Measurements from ENCODE around the gene MRPL2.

MRPL2 gene

DNA sequence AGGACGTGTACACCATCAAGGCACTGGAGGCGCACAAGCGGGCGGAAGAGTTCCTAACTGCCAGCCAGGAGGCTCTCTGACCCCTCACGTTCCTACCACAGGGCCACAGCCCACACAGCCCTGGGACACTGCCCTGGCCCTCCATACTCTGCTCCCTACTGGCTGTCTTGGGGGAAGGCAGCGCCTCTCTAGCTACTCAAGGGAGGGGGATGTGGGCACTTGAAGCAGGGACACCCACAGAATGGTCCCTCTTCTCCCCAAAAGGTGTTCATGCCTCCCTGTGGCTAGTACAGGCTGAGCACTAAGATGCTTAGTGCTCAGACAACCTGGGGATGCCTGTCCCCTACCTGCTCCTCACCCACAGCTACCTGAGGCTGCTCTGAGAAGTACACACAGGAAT lies 48.0 kb downstream of the MRPL2 start:
- TF ChIP-seq GATA2 (IDR thresholded peaks at IDR 0.05; ENCODE audit: low read depth, low read length) = no peak
- no peak for TF ChIP-seq GATA3 (IDR thresholded peaks at IDR 0.05; ENCODE audit: low read depth, low read length)

DNA sequence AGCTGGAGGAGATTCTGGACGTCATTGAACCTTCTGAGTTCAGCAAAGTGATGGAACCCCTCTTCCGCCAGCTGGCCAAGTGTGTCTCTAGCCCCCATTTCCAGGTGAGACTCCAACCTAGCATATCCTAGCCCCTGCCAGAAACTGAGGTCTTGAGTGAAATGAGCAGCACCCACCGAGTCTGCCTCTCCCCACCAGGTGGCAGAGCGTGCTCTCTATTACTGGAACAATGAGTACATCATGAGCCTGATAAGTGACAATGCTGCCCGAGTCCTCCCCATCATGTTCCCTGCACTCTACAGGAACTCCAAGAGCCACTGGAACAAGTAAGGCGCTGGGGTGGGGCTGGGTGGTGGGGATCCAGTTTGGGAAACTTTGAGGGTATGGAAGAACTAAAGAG lies 50.1 kb downstream of the MRPL2 start:
- TF ChIP-seq GATA3 (IDR thresholded peaks at IDR 0.05; ENCODE audit: low read depth, low read length) = no peak
- TF ChIP-seq GATA2 (IDR thresholded peaks at IDR 0.05; ENCODE audit: low read depth, low read length) = no peak

DNA sequence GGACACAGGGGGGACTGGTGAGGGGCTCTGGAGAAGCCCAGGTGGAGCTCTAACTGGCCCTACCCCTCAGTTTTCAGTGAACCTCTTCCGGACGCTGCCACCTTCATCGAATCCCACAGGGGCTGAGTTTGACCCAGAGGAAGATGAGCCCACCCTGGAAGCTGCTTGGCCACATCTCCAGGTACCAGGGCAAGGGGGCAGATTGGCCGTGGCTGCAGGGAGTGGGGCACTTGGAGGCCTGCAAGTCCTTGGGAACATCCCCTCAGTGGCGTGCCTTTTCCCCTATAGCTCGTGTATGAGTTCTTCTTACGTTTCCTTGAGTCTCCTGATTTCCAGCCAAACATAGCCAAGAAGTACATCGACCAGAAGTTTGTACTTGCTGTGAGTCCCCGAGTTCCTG lies 52.1 kb downstream of the MRPL2 start:
- no peak for TF ChIP-seq GATA2 (IDR thresholded peaks at IDR 0.05; ENCODE audit: low read depth, low read length)
- TF ChIP-seq GATA3 (IDR thresholded peaks at IDR 0.05; ENCODE audit: low read depth, low read length) = no peak

DNA sequence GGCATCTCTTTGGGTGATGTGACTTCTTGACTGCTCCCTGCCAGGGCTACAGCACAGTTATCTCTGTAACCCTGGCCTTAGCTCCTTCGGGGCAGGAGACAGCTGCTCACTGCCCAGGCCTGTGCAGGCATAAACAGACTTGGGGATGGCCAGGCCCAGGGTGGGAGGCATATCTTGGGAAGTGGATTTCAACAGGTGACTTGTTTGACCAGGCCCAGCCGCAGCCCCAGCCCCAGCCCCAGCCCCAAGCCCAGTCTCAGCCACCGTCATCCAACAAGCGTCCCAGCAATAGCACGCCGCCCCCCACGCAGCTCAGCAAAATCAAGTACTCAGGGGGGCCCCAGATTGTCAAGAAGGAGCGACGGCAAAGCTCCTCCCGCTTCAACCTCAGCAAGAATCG lies 53.0 kb downstream of the MRPL2 start:
- TF ChIP-seq GATA3 (IDR thresholded peaks at IDR 0.05; ENCODE audit: low read depth, low read length) (no peak), GATA2 (IDR thresholded peaks at IDR 0.05; ENCODE audit: low read depth, low read length) (no peak)

DNA sequence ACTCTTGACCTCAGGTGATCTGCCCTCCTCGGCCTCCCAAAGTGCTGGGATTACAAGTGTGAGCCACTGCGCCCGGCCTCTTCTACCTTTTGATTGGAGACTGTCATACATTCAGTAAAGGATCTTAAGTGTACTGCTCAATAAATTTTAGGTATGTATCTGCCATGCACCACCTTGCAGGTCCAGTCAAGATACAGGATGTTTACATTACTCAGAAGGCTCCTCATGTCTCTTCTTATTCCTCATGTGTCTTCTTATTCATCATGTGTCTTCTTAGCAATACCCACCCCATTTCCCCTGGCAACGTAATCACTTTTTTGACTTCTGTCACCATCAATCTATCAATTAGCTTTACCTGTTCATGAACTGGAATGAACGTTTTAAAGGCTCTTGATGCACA lies 53.4 kb downstream of the MRPL2 start:
- TF ChIP-seq GATA2 (IDR thresholded peaks at IDR 0.05; ENCODE audit: low read depth, low read length) (no peak), GATA3 (IDR thresholded peaks at IDR 0.05; ENCODE audit: low read depth, low read length) (no peak)
